ENCODE data around the gene CLPTM1L. TPM values are rescaled to one million over a fixed set of nuclear protein-coding genes. Genes with fewer than 3 reads are reported as not detected.

The CLPTM1L gene
- polyA plus RNA-seq, 3 donors = 14.1 to 76.2 (median 35.0) TPM

DNA sequence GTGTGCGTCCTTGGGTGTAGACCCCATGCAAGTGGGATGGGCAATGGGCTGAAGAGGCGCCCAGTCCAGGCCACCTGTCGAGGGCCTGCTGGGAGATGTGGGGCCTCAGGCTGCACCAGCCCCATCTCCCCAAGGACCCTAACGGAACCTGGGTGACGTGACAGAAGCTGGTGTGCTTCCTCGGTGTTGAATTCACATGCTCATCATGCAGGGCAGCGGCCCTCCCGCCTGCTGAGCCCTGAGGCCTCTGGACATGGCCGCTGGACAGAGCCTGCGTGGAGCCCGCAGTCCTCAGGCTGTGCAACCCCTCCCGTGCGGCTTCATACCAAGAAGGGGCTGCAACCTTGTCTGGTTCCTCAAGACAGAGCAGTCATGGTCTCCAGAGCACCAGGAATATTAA lies 76.8 kb downstream of the CLPTM1L start:
- H3K4me1 ChIP-seq (ENCODE audit: control insufficient read depth in 1 of 2, insufficient read depth in 2 of 2, low read length in 2 of 2) = no peaks in the 10 kb centered on the region
- no peaks in the 10 kb centered on the region for H3K79me2 ChIP-seq (ENCODE audit: insufficient read depth, low read length)
- H3K9ac ChIP-seq (ENCODE audit: insufficient read depth, low read length, poor library complexity, severe bottlenecking) = no peak overlapping the region
- H3K27me3 ChIP-seq (ENCODE audit: control insufficient read depth in 2 of 2, insufficient read depth in 2 of 2, low read length in 2 of 2) = no peaks in the 10 kb centered on the region
- peaks cover 12 to 50% of the 10 kb centered on the region in 2 donors for H3K9me3 ChIP-seq (replicated peaks in 1 of 2; ENCODE audit: control insufficient read depth in 1 of 2, insufficient read depth in 1 of 2, low read length in 2 of 2)
- H3K36me3 ChIP-seq (replicated peaks in 1 of 2; ENCODE audit: control insufficient read depth in 1 of 2, insufficient read depth in 2 of 2, low read length in 2 of 2) = no peaks in the 10 kb centered on the region
- Mint-ChIP-seq H3K4me1 (no peaks in the 10 kb centered on the region), H3K27me3 (ENCODE audit: low read depth in 3 of 3) (peaks cover 0 to 3% (median 0%) of the 10 kb centered on the region in 3 donors), H3K4me3 (no peak overlapping the region), H3K9me3 (peaks cover 18 to 36% (median 26%) of the 10 kb centered on the region in 7 donors), H3K27ac (no peak overlapping the region), H3K36me3 (no peaks in the 10 kb centered on the region)
- TF ChIP-seq, protein P1, sequence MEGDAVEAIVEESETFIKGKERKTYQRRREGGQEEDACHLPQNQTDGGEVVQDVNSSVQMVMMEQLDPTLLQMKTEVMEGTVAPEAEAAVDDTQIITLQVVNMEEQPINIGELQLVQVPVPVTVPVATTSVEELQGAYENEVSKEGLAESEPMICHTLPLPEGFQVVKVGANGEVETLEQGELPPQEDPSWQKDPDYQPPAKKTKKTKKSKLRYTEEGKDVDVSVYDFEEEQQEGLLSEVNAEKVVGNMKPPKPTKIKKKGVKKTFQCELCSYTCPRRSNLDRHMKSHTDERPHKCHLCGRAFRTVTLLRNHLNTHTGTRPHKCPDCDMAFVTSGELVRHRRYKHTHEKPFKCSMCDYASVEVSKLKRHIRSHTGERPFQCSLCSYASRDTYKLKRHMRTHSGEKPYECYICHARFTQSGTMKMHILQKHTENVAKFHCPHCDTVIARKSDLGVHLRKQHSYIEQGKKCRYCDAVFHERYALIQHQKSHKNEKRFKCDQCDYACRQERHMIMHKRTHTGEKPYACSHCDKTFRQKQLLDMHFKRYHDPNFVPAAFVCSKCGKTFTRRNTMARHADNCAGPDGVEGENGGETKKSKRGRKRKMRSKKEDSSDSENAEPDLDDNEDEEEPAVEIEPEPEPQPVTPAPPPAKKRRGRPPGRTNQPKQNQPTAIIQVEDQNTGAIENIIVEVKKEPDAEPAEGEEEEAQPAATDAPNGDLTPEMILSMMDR (IDR thresholded peaks at IDR 0.05) = no peak
- intact Hi-C loops (cut with micrococcal nuclease) = no loop called here
- H2AFZ ChIP-seq (ENCODE audit: insufficient read depth, low read depth, low read length, poor library complexity, severe bottlenecking) = no peak overlapping the region
- 97% methylated on average over 13 of the region's 13 CpGs for WGBS (ENCODE audit: insufficient coverage)
- DNase-seq = no peak
- no peak overlapping the region for H3K4me2 ChIP-seq (replicated peaks; ENCODE audit: extremely low read depth, low read length, poor library complexity, severe bottlenecking)
- no peaks in the 10 kb centered on the region for H4K20me1 ChIP-seq (ENCODE audit: insufficient read depth, low read length)
- H3K27ac ChIP-seq (ENCODE audit: low read depth in 1 of 2, low read length in 2 of 2) = no peak overlapping the region
- no peak overlapping the region for H3K4me3 ChIP-seq (replicated peaks in 1 of 3; ENCODE audit: low read depth in 2 of 3, low read length in 3 of 3)

Small RNA genes lying within 50 kb of the gene (small RNA-seq; reads per million reads assigned to genes)
- not detected for gene MIR4457 (ENCODE audit: insufficient read length, low read depth)

Other genes starting within 250 kb of the CLPTM1L start
- gene SLC12A7, start 233.0 kb downstream of the CLPTM1L start, polyA plus RNA-seq = 10 to 100 TPM in 2 of 3 donors, 1 to 10 TPM in 1; 8.2 to 31.2 (median 12.5) TPM
- not detected for gene SLC6A19, start 143.5 kb downstream of the CLPTM1L start, polyA plus RNA-seq
- not detected for gene SLC6A18, start 119.7 kb downstream of the CLPTM1L start, polyA plus RNA-seq
- gene TERT, start 50.0 kb downstream of the CLPTM1L start, polyA plus RNA-seq = not detected
- not detected for gene SLC6A3, start 100.3 kb upstream of the CLPTM1L start, polyA plus RNA-seq
- 10 to 100 TPM; 34.1 to 53.9 (median 34.8) TPM for gene LPCAT1, start 178.9 kb upstream of the CLPTM1L start, polyA plus RNA-seq